Measurements from ENCODE around the gene CDH10. TPM values are rescaled to one million over a fixed set of nuclear protein-coding genes. Genes with fewer than 3 reads are reported as not detected.

Gene CDH10
- total RNA-seq, 1 donor from 2014 or later, result not detected

DNA sequence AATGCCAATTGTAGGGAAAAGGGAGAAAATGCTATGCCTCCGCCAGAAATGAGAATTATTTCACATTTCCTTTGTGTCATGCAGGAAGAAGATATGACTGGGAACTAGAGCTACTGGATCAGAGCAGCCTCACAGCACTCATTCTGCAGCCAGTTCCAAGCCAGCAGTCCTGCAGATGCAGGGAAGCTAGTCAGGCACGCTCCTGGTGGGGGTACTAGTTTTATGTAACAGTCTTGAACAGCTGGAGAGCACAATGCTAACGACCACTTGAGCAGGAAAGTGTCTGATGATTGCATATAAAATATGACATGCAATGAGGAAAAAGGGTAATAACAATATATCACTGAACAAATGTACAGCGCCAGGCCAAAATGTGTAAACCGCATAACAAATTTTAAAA lies 21.7 kb downstream of the CDH10 start:
- no peaks in the 10 kb centered on the region for H3K9me3 ChIP-seq
- TF ChIP-seq, protein P1, sequence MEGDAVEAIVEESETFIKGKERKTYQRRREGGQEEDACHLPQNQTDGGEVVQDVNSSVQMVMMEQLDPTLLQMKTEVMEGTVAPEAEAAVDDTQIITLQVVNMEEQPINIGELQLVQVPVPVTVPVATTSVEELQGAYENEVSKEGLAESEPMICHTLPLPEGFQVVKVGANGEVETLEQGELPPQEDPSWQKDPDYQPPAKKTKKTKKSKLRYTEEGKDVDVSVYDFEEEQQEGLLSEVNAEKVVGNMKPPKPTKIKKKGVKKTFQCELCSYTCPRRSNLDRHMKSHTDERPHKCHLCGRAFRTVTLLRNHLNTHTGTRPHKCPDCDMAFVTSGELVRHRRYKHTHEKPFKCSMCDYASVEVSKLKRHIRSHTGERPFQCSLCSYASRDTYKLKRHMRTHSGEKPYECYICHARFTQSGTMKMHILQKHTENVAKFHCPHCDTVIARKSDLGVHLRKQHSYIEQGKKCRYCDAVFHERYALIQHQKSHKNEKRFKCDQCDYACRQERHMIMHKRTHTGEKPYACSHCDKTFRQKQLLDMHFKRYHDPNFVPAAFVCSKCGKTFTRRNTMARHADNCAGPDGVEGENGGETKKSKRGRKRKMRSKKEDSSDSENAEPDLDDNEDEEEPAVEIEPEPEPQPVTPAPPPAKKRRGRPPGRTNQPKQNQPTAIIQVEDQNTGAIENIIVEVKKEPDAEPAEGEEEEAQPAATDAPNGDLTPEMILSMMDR (IDR thresholded peaks at IDR 0.05), result no peak
- H3K36me3 ChIP-seq, result no peaks in the 10 kb centered on the region
- DNase-seq (ENCODE audit: low spot score in 2 of 2), result no peak
- H3K27ac ChIP-seq, result no peak overlapping the region
- intact Hi-C loops (cut with DNase I), result no loop called here
- H3K4me1 ChIP-seq, result no peaks in the 10 kb centered on the region
- H3K4me3 ChIP-seq, result no peak overlapping the region
- H3K27me3 ChIP-seq, result no peaks in the 10 kb centered on the region

DNA sequence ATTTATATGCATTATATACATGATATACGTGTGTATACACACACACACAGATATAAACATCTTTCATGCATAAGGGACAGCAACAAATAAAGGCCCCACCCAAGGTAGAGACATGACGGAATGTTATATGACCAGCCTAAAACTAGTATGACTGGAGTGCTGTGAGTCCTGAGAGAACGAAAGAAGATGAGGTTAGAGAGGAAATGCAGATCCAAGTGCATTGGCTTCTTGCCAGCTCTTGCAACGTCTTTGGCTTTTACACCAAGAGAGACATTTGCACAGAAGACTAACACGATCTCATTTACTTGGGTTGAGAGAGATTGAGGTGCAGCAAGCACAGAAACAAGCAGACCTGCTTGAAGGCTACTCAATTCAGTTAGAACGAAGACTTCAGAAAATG lies 23.0 kb downstream of the CDH10 start:
- no peak for DNase-seq (ENCODE audit: low spot score in 2 of 2)
- no peaks in the 10 kb centered on the region for H3K36me3 ChIP-seq
- intact Hi-C loops (cut with DNase I), result no loop called here
- H3K27ac ChIP-seq, result no peak overlapping the region
- no peaks in the 10 kb centered on the region for H3K9me3 ChIP-seq
- no peaks in the 10 kb centered on the region for H3K4me1 ChIP-seq
- H3K4me3 ChIP-seq, result no peak overlapping the region
- TF ChIP-seq, protein P1 (IDR thresholded peaks at IDR 0.05), result no peak
- H3K27me3 ChIP-seq, result no peaks in the 10 kb centered on the region

DNA sequence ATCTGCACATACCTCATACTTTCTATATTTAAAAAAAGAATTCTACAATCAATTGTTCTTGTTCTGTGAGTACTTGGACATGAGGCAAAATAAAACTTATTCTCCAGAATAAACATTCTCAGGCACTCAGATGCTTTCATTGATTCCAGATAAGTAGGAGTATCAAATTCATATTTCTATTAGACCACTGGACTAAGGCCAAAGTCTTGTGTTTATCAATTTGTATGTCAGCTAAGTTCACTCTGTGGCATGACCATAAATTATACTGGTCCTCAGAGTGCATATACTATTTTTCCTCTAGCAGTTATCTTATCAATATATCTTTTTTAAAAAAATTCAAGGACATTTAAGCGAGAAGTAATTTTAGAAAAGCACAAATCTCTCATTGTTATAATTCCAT lies 28.2 kb downstream of the CDH10 start:
- no peak for DNase-seq (ENCODE audit: low spot score in 2 of 2)
- intact Hi-C loops (cut with DNase I), result no loop called here
- Histone ChIP-seq H3K36me3 (no peaks in the 10 kb centered on the region), H3K4me3 (no peak overlapping the region), H3K27ac (no peak overlapping the region), H3K4me1 (no peaks in the 10 kb centered on the region), H3K27me3 (no peaks in the 10 kb centered on the region), H3K9me3 (no peaks in the 10 kb centered on the region)
- TF ChIP-seq, protein P1 (IDR thresholded peaks at IDR 0.05), result no peak

DNA sequence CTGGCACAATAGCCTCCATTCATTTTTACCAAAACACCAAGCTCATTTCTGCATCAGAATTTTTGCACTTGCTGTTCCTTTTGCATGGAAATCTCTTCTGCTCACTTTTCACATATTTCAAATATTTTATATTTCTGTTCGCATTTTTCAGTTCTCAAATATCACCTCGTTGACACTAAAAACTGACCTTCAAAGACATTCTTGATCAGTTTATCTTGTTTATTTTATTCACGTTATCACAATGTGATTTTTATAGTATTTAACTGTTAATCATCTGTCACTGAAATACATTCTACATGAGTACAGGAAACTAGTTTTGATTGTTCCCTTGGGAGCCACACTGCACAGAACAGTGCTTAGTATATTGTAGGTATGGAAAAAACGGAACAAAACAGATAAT lies 29.6 kb downstream of the CDH10 start:
- intact Hi-C loops (cut with DNase I), result no loop called here
- no peak overlapping the region for H3K27ac ChIP-seq
- TF ChIP-seq, protein P1 (IDR thresholded peaks at IDR 0.05), result no peak
- H3K4me1 ChIP-seq, result no peaks in the 10 kb centered on the region
- H3K36me3 ChIP-seq, result no peaks in the 10 kb centered on the region
- no peaks in the 10 kb centered on the region for H3K27me3 ChIP-seq
- H3K9me3 ChIP-seq, result no peaks in the 10 kb centered on the region
- no peak for DNase-seq (ENCODE audit: low spot score in 2 of 2)
- H3K4me3 ChIP-seq, result no peak overlapping the region

DNA sequence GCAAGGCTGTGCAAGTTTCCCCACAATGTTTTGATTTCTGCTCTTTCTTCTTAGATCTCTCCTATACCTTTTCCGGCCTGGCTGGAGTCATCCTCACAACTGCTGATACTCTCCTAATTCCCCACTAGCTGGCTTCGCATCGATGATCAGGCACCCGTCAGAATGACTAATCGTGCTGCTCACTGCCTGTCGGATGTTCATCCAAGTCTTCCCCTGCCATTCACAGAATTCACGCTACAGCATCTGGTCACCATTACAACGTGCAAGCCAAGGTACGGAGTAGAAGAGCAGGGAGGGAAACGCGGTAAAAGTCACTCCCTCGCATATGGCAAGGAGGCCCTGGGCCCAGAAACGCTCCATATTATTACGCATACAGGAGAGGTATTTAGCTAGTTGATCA lies 35.1 kb downstream of the CDH10 start:
- TF ChIP-seq, protein P1 (IDR thresholded peaks at IDR 0.05), result no peak

DNA sequence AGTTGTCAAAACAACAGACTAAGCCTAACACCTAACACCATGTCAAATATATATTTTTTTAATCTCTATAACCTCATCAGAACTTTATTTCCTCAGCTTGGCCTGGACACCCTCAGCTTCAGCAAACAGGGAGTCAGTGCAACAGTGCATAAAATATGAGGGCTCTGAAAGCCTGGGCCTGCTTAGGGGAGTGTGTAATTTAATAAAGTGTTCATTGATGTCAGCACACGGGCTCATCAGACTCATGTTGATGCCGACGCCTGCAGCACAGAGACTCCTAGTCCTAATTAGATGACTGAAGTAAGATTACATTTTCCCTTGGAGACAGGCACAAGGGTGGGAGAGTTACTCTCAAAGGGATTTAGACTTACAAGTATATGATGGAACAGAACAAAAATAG lies 37.8 kb downstream of the CDH10 start:
- H3K9me3 ChIP-seq, result no peaks in the 10 kb centered on the region
- H3K36me3 ChIP-seq, result no peaks in the 10 kb centered on the region
- DNase-seq (ENCODE audit: low spot score in 2 of 2), result no peak
- H3K27ac ChIP-seq, result no peak overlapping the region
- intact Hi-C loops (cut with DNase I), result no loop called here
- TF ChIP-seq, protein P1 (IDR thresholded peaks at IDR 0.05), result no peak
- H3K4me1 ChIP-seq, result no peaks in the 10 kb centered on the region
- no peaks in the 10 kb centered on the region for H3K27me3 ChIP-seq
- no peak overlapping the region for H3K4me3 ChIP-seq

More for the DNA sequence above, 35.1 kb downstream of the CDH10 start:
- DNase-seq (ENCODE audit: low spot score in 2 of 2), result no peak
- Histone ChIP-seq H3K36me3 (no peaks in the 10 kb centered on the region), H3K9me3 (no peaks in the 10 kb centered on the region), H3K27me3 (no peaks in the 10 kb centered on the region), H3K4me1 (no peaks in the 10 kb centered on the region), H3K4me3 (no peak overlapping the region), H3K27ac (no peak overlapping the region)
- intact Hi-C loops (cut with DNase I), result no loop called here
